ENCODE results near the gene ABCB6.

ABCB6 gene

DNA sequence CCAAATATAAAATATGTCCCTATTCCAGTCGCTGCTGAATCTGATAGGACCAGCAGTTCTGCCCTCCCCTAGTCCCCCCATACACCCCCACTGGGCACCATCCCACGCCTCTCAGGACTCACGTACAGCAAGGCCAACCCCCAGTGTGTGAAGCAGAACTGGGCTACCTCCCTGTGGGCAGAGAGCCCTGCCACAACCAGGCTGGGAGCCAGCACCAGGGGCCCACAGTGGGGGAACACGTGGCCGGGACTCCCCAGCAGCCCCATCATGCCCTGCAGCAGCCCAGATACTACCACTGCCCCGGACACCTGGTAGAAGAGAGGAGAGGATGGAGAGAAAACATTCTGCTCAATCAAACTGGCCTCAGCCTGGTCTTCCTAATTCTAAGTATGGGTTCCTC is 50.2 kb downstream of the ABCB6 start:
- FAIRE-seq = no peak

GRCh38 chr2:219167997-219168396 is 50.8 kb downstream of the ABCB6 start:
- no peak for FAIRE-seq

- FAIRE-seq = no peak
Observed at GRCh38 chr2:219165058-219165911, 53.5 kb downstream of the ABCB6 start.

DNA sequence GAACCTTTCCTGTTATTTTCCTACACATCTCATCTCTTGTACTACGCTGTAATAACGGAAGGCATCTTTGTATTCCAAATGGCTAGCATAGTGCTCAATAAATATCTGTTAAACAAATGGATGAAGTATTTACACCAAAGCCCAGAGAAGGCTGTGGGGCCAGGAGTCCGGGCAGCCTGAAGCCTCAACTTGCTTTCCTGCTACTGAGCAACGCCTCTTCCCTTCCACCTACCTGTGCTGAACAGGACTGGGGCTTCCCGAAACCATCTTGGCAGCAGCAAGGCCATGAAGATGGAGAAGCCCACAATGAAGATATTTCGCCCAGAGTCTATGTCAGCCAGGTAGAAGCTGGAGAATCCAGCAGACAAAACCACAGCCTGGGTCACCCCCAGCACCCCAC is 55.6 kb downstream of the ABCB6 start:
- no peak for FAIRE-seq

- FAIRE-seq = no peak
Observed at GRCh38 chr2:219161097-219161496, 57.7 kb downstream of the ABCB6 start.

GRCh38 chr2:219160186-219161017 is 58.4 kb downstream of the ABCB6 start, which contains the start of gene NHEJ1:
Gene NHEJ1, minus strand, starts transcription at chr2:219160815. Its CDS starts 2,453 bp downstream, at chr2:219158362.
- no peak for FAIRE-seq

Data from colon (tissue), 2 donors.